Stimulated activated naive CD4-positive, alpha-beta T cell (primary cell): Measurements from ENCODE around the gene XYLT2.

Experiments used
- DNase-seq, 6 experiments: peaks; one replicate each; lab custom pipeline; 2025; lab: John Stamatoyannopoulos, UW

Gene XYLT2

GRCh38 chr17:50364061-50364458, 18.1 kb downstream of the XYLT2 start:
- DNase-seq: no peak

- no peak for DNase-seq
Observed at GRCh38 chr17:50364715-50365114, 18.8 kb downstream of the XYLT2 start.

GRCh38 chr17:50365165-50365564, 19.2 kb downstream of the XYLT2 start:
- DNase-seq: no peak

GRCh38 chr17:50365649-50366393, 19.9 kb downstream of the XYLT2 start:
- DNase-seq: no peak

- DNase-seq: no peak
Observed at GRCh38 chr17:50367401-50367800, 21.5 kb downstream of the XYLT2 start.

GRCh38 chr17:50370052-50370451, 24.1 kb downstream of the XYLT2 start:
- no peak for DNase-seq

GRCh38 chr17:50371526-50371925, 25.6 kb downstream of the XYLT2 start:
- DNase-seq: no peak

GRCh38 chr17:50372222-50372757, 26.4 kb downstream of the XYLT2 start:
- DNase-seq: no peak

GRCh38 chr17:50372758-50373556, 27.0 kb downstream of the XYLT2 start, which contains the start of the genes EME1 and MRPL27:
Gene EME1 (plus strand): TSS chr17:50373229. CDS start chr17:50375209, 1,980 bp downstream.
Gene MRPL27 (minus strand): TSS chr17:50373184. CDS start chr17:50373170, 14 bp downstream.
- DNase-seq: peak; percentile 74 to 100 (median 92)

- no peak for DNase-seq
Observed at GRCh38 chr17:50373705-50374104, 27.8 kb downstream of the XYLT2 start.

- DNase-seq: no peak
Observed at GRCh38 chr17:50375858-50376538, 30.1 kb downstream of the XYLT2 start.

- DNase-seq: no peak
Observed at GRCh38 chr17:50379351-50380132, 33.6 kb downstream of the XYLT2 start.

- DNase-seq: no peak
Observed at GRCh38 chr17:50380369-50381259, 34.7 kb downstream of the XYLT2 start.

GRCh38 chr17:50381260-50381815, 35.4 kb downstream of the XYLT2 start:
- no peak for DNase-seq

GRCh38 chr17:50381920-50382319, 36.0 kb downstream of the XYLT2 start:
- no peak for DNase-seq

GRCh38 chr17:50382931-50383330, 37.0 kb downstream of the XYLT2 start:
- DNase-seq: no peak

- DNase-seq: no peak
Observed at GRCh38 chr17:50386510-50386909, 40.6 kb downstream of the XYLT2 start.

GRCh38 chr17:50388728-50389127, 42.8 kb downstream of the XYLT2 start:
- no peak for DNase-seq

- no peak for DNase-seq
Observed at GRCh38 chr17:50389534-50389933, 43.6 kb downstream of the XYLT2 start.

- no peak for DNase-seq
Observed at GRCh38 chr17:50392621-50393020, 46.7 kb downstream of the XYLT2 start.
